Body of pancreas (tissue), 4 donors: ENCODE data around the gene CCL28. TPM values are rescaled to one million over a fixed set of nuclear protein-coding genes. Genes with fewer than 3 reads are reported as not detected.

ENCODE experiments used
- ATAC-seq: fragments of 150-250 bp; one replicate; pipeline ENCODE4 v1.9.1; 2016
- DNase-seq, 4 donors: peaks; one replicate each; pipeline ENCODE4 v3.0.0-alpha.2; 2019
- H3K27ac ChIP-seq, 4 donors: fragments of 200-600 bp; sonication (generic); 1 replicate in 3 of 4; 2 replicates in 1 of 4; pipeline versions ENCODE4 v1.5.1 to v1.6.1; 2016 to 2019; ENCODE audit warnings: mild to moderate bottlenecking in 1 of 4, mixed read lengths in 1 of 4, moderate library complexity in 1 of 4
- H3K27me3 ChIP-seq, 2 donors: fragments of 200-600 bp; sonication (generic); one replicate each; pipeline ENCODE4 v1.6.0; 2016; ENCODE audit warnings: mild to moderate bottlenecking in 1 of 2
- H3K36me3 ChIP-seq, 2 donors: fragments of 200-600 bp; sonication (generic); replicated peaks in 1 of 2; 2 replicates each; pipeline ENCODE4 v1.5.1; 2016; ENCODE audit warnings: low read depth in 2 of 2; ENCODE audit not compliant: insufficient read depth in 1 of 2
- H3K4me1 ChIP-seq: fragments of 200-600 bp; sonication (generic); one replicate; pipeline ENCODE4 v1.6.0; 2016
- H3K4me3 ChIP-seq, 2 donors: fragments of 200-600 bp; sonication (generic); 1 replicate in 1 of 2; 2 replicates in 1 of 2; pipeline ENCODE4 v1.5.1; 2016 to 2019
- H3K9me3 ChIP-seq, 3 donors: fragments of 200-600 bp; sonication (generic); 1 replicate in 2 of 3; 2 replicates in 1 of 3; pipeline ENCODE4 v1.5.1; 2016
- POLR2A ChIP-seq, 3 donors: fragments of 450-650 bp; IDR thresholded peaks; one replicate each; pipeline ENCODE4 v1.6.1; 2016; ENCODE audit warnings: antibody characterized with exemption in 3 of 3, mild to moderate bottlenecking in 2 of 3
- WGBS, 2 donors: methylation state at CpG; one replicate each; pipeline ENCODE4 v1.1.5; 2017; 5-methylcytosine and 5-hydroxymethylcytosine counted together
- intact Hi-C: fragments of 100-400 bp; cut with DNase I; formaldehyde crosslinking; loops from one replicate; pipeline ENCODE4 v1.15.1; 2023
- total RNA-seq, 2 donors: library from RNA; depleted of rRNA; stranded (reverse); fragments of >200 nt; gene quantifications; one replicate each; pipeline ENCODE4 v1.1.0, GENCODE V29; 2016
- TF ChIP-seq, protein P1 (sequence below), 7 experiments: fragments of 450-650 bp in 4 of 7; fragments of 200-600 bp in 3 of 7; sonication (generic) in 3 of 7; IDR thresholded peaks; one replicate each; pipeline ENCODE4 v1.5.1; 2016 to 2019; ENCODE audit warnings: antibody characterized with exemption in 7 of 7

Gene CCL28
- total RNA-seq, 2 donors from 2014 or later, result 10.5 to 21.0 TPM

DNA sequence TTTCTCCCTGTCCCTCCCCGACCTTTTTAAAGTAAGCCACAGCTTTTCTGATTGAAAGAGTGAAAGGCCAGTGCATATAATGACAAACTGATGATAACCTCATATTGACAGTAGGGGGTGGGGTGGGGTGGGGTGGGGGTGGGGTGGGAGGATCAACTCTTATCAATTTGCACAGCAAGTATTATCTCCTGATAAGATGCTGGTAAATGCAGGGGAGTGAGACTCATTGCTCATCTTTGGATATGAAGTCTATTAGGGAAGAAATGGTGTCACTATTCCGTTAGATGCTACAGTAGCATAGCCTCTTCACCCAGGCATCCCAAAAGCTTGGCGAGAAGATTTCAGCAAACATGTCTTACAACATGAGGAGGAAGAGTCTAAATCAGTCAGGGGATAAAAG is 60.1 kb downstream of the CCL28 start:
- H3K27ac ChIP-seq, result no peak overlapping the region
- no peak for DNase-seq
- ATAC-seq, result no peak
- WGBS, 2 donors, result 47 to 50% methylated on average over 3 of the region's 3 CpGs
- no peaks in the 10 kb centered on the region for H3K9me3 ChIP-seq
- intact Hi-C loops, result no loop called here
- no peaks in the 10 kb centered on the region for H3K36me3 ChIP-seq
- H3K27me3 ChIP-seq, result no peaks in the 10 kb centered on the region
- no peaks in the 10 kb centered on the region for H3K4me1 ChIP-seq
- no peak overlapping the region for H3K4me3 ChIP-seq
- TF ChIP-seq, protein P1, sequence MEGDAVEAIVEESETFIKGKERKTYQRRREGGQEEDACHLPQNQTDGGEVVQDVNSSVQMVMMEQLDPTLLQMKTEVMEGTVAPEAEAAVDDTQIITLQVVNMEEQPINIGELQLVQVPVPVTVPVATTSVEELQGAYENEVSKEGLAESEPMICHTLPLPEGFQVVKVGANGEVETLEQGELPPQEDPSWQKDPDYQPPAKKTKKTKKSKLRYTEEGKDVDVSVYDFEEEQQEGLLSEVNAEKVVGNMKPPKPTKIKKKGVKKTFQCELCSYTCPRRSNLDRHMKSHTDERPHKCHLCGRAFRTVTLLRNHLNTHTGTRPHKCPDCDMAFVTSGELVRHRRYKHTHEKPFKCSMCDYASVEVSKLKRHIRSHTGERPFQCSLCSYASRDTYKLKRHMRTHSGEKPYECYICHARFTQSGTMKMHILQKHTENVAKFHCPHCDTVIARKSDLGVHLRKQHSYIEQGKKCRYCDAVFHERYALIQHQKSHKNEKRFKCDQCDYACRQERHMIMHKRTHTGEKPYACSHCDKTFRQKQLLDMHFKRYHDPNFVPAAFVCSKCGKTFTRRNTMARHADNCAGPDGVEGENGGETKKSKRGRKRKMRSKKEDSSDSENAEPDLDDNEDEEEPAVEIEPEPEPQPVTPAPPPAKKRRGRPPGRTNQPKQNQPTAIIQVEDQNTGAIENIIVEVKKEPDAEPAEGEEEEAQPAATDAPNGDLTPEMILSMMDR (IDR thresholded peaks at IDR 0.05), result no peak
- no peak for TF ChIP-seq POLR2A (IDR thresholded peaks at IDR 0.05)

DNA sequence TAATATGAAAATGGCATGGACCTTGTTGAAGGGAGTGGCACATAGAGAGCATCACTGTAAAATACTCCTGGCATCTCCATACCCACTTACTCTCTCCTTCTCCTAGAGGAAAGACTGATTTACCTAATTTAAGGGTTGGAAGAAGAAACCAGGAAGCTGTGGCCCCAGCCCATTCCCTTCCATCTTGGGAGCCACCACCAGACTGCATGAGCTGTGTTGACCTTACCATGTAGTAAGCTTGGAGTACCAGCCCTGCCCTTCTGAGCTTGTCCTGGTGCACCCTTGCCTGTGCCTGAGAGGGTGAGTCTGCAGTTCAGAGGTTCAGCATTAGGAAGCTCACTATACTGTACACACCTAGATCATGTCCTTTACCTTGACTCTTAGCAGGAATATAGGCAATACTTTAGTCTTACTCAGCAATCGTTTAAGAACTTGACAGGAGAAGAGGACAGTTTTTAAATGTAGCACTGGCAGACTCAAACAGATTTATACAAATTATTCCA is 63.3 kb downstream of the CCL28 start:
- H3K9me3 ChIP-seq, result no peaks in the 10 kb centered on the region
- DNase-seq (no peak), ATAC-seq (no peak)
- no peak overlapping the region for H3K4me3 ChIP-seq
- H3K4me1 ChIP-seq, result no peaks in the 10 kb centered on the region
- H3K36me3 ChIP-seq, result no peaks in the 10 kb centered on the region
- TF ChIP-seq POLR2A (IDR thresholded peaks at IDR 0.05), result no peak
- TF ChIP-seq, protein P1 (IDR thresholded peaks at IDR 0.05), result no peak
- intact Hi-C loops, result no loop called here
- H3K27me3 ChIP-seq, result no peaks in the 10 kb centered on the region
- no peak overlapping the region for H3K27ac ChIP-seq
- WGBS, 2 donors, result 85 to 92% methylated on average over 1 of the region's 1 CpG

DNA sequence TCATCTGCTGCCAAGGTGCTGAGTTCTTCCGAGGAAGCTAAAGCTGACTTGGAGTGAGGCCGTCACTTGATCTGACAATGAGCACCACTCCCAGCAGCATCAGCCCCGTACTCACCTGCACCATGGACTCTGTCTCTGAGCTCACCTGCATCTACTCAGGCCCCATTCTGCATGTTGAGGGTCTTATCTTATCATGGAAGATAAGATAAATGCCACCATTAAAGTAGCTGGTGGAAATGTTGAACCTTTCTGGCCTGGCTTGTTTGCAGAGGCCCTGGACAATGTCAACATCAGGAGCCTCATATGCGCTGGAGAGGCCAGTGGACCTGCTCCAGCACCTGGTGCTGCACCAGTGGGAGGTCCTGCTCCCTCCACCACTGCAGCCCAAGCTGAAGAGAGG is 64.0 kb downstream of the CCL28 start:
- ATAC-seq, result no peak
- Histone ChIP-seq H3K4me3 (no peak overlapping the region), H3K27me3 (no peaks in the 10 kb centered on the region), H3K4me1 (no peaks in the 10 kb centered on the region), H3K36me3 (no peaks in the 10 kb centered on the region), H3K27ac (no peak overlapping the region), H3K9me3 (no peaks in the 10 kb centered on the region)
- intact Hi-C loops, result no loop called here
- no peak for DNase-seq
- TF ChIP-seq, protein P1 (IDR thresholded peaks at IDR 0.05), result no peak
- TF ChIP-seq POLR2A (IDR thresholded peaks at IDR 0.05), result no peak
- 35 to 41% methylated on average over 4 of the region's 4 CpGs for WGBS, 2 donors

DNA sequence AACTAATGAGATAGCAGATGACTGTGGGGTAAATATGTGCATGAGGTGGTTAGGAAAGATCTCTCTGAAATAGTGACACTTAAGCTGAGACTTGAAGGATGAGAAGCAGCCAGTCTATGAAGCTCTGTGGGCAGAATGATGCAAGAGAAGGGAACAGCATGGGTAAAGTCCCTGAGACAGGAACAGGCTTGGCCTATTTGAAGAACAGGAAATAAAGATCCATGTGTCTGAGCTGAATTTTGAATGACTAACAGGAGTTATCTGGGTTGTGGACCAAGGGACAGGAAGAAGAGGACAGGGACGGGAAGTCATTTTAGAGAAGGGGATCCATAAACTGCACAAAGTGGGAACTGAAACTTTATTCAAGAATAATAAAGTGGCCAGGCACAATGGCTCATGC is 73.3 kb downstream of the CCL28 start:
- WGBS, 2 donors, result 62 to 81% methylated on average over 1 of the region's 1 CpG
- Histone ChIP-seq H3K27me3 (no peaks in the 10 kb centered on the region), H3K9me3 (peaks cover 0 to 7% (median 0%) of the 10 kb centered on the region in 3 donors), H3K4me3 (no peak overlapping the region), H3K36me3 (no peaks in the 10 kb centered on the region), H3K27ac (no peak overlapping the region), H3K4me1 (no peaks in the 10 kb centered on the region)
- ATAC-seq (no peak), DNase-seq (peak in 1 of 4 donors; percentile 6)
- intact Hi-C loops, result no loop called here
- no peak for TF ChIP-seq POLR2A (IDR thresholded peaks at IDR 0.05)
- TF ChIP-seq, protein P1 (IDR thresholded peaks at IDR 0.05), result no peak

DNA sequence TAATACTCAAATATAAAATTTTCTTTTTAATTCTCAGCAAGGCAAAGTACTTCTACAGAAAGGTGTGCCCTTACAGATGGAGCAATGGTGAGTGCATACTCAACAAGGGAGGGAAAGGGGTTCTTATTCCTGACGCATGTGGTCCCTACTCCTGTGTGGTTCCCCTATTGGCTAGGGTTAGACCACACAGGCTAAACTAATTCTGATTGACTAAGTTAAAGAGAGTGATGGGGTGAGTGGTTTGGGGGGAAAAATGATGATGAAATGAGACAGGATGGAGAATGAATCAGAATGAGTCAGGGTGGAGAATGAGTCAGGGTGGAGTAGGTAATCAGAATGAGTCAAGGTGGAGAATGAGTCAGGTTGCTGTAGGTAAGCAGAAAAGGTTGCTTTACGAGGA is 76.0 kb downstream of the CCL28 start:
- H3K4me1 ChIP-seq, result no peaks in the 10 kb centered on the region
- intact Hi-C loops, result no loop called here
- no peaks in the 10 kb centered on the region for H3K27me3 ChIP-seq
- no peak for TF ChIP-seq POLR2A (IDR thresholded peaks at IDR 0.05)
- TF ChIP-seq, protein P1 (IDR thresholded peaks at IDR 0.05), result no peak
- no peak overlapping the region for H3K27ac ChIP-seq
- ATAC-seq, result no peak
- H3K9me3 ChIP-seq, result peaks cover 0 to 6% (median 0%) of the 10 kb centered on the region in 3 donors
- H3K4me3 ChIP-seq, result no peak overlapping the region
- no peak for DNase-seq
- WGBS, 2 donors, result 69 to 78% methylated on average over 2 of the region's 2 CpGs
- H3K36me3 ChIP-seq, result no peaks in the 10 kb centered on the region
